T-helper 2 cell treated with Interferon-gamma antibody and Interleukin-4, amounts not matched to agents 100 ng/mL and 5 ng/mL, for 36 hours (primary cell): ENCODE results near the gene BOD1L2. TPM values are rescaled to one million over a fixed set of nuclear protein-coding genes. Genes with fewer than 3 reads are reported as not detected.

Source experiments
- intact Hi-C: fragments of 100-400 bp; cut with micrococcal nuclease; formaldehyde crosslinking; loops from one replicate; pipeline ENCODE4 v1.15.1; 2023
- total RNA-seq: library from RNA; stranded (reverse); gene quantifications from 2 replicates; pipeline ENCODE4 v1.2.3, GENCODE V29; 2022

The BOD1L2 gene
- total RNA-seq, result not detected in 2 replicates

GRCh38 chr18:57146956-57147636, at the start of gene BOD1L2:
Gene BOD1L2 (plus strand): TSS chr18:57147087. CDS start chr18:57147313, 226 bp downstream.
- intact Hi-C loops, result no loop called here

- intact Hi-C loops, result no loop called here
Observed at GRCh38 chr18:57107140-57107832, 39.6 kb upstream of the BOD1L2 start.

GRCh38 chr18:57110290-57110689, 36.6 kb upstream of the BOD1L2 start:
- intact Hi-C loops, result no loop called here

GRCh38 chr18:57113799-57114420, 33.0 kb upstream of the BOD1L2 start:
- intact Hi-C loops, result no loop called here

GRCh38 chr18:57116598-57117132, 30.2 kb upstream of the BOD1L2 start:
- intact Hi-C loops, result no loop called here

GRCh38 chr18:57121542-57122112, 25.3 kb upstream of the BOD1L2 start:
- intact Hi-C loops, result loop anchor here (10.0 kb wide), 1 partner anchor 57 kb away; no protein-coding TSS in a partner anchor

GRCh38 chr18:57122936-57123510, 23.9 kb upstream of the BOD1L2 start:
- intact Hi-C loops, result loop anchor here (10.0 kb wide), 1 partner anchor 58 kb away; no protein-coding TSS in a partner anchor

- intact Hi-C loops, result loop anchor here (10.0 kb wide), 1 partner anchor 61 kb away; no protein-coding TSS in a partner anchor
Observed at GRCh38 chr18:57125627-57126026, 21.3 kb upstream of the BOD1L2 start.

- intact Hi-C loops, result loop anchor here (10.0 kb wide), 1 partner anchor 64 kb away; no protein-coding TSS in a partner anchor
Observed at GRCh38 chr18:57128220-57128932, 18.5 kb upstream of the BOD1L2 start.

- intact Hi-C loops, result no loop called here
Observed at GRCh38 chr18:57131101-57131500, 15.8 kb upstream of the BOD1L2 start.

- intact Hi-C loops, result no loop called here
Observed at GRCh38 chr18:57131782-57132181, 15.1 kb upstream of the BOD1L2 start.

- intact Hi-C loops, result no loop called here
Observed at GRCh38 chr18:57134618-57135135, 12.2 kb upstream of the BOD1L2 start.

GRCh38 chr18:57135699-57136098, 11.2 kb upstream of the BOD1L2 start:
- intact Hi-C loops, result no loop called here

- intact Hi-C loops, result no loop called here
Observed at GRCh38 chr18:57137847-57138246, 9.0 kb upstream of the BOD1L2 start.

- intact Hi-C loops, result no loop called here
Observed at GRCh38 chr18:57141208-57142129, 5.4 kb upstream of the BOD1L2 start.

- intact Hi-C loops, result no loop called here
Observed at GRCh38 chr18:57142324-57142723, 4.6 kb upstream of the BOD1L2 start.

GRCh38 chr18:57143265-57143664, 3.6 kb upstream of the BOD1L2 start:
- intact Hi-C loops, result no loop called here

GRCh38 chr18:57148263-57148662, 1.4 kb downstream of the BOD1L2 start:
- intact Hi-C loops, result no loop called here

GRCh38 chr18:57149051-57149450, 2.2 kb downstream of the BOD1L2 start:
- intact Hi-C loops, result no loop called here
